DMS114 treated with DMSO at 0.1 percent for 48 hours (cell line): Measurements from ENCODE around the gene KRIT1.
A peak's percentile ranks its signal among the peaks of the same experiment; 100 is the strongest.
"Not testable (repeated sequence)": the region's sequence is repeated elsewhere in the genome, so short reads cannot be mapped to it uniquely, and the experiment has no call there.

Experiments
- DNase-seq: peaks from one replicate; lab custom pipeline; 2025; ENCODE audit not compliant: unreplicated experiment; lab: John Stamatoyannopoulos, UW

KRIT1 gene

GRCh38 chr7:92245487-92246359 lies at the start of gene KRIT1, which contains the start of gene ANKIB1:
Gene KRIT1, minus strand, starts transcription at chr7:92245914. Its CDS starts 3,779 bp downstream, at chr7:92242135.
Gene ANKIB1, plus strand, starts transcription at chr7:92245974. Its CDS starts 49,005 bp downstream, at chr7:92294979.
- DNase-seq, result peak; percentile 76

DNA sequence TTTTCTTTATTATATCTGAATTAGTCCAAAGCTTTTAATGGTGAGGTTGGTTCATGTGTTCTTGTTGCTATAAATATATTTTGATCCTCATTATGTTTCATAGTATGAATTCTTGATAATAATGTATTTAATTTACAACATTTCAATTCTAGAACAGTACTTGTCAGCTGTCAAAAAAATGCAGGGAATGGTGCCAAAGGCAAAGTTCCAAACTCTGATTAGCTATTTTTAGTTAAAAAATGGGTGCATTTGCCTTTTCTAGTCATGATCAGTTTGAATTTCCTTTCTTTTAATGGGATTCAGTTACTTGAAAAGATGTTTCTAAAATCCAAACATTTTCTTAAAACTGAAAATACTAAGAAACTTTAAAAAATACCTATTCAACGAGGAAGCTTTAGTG lies 49.7 kb upstream of the KRIT1 start:
- DNase-seq, result no peak

DNA sequence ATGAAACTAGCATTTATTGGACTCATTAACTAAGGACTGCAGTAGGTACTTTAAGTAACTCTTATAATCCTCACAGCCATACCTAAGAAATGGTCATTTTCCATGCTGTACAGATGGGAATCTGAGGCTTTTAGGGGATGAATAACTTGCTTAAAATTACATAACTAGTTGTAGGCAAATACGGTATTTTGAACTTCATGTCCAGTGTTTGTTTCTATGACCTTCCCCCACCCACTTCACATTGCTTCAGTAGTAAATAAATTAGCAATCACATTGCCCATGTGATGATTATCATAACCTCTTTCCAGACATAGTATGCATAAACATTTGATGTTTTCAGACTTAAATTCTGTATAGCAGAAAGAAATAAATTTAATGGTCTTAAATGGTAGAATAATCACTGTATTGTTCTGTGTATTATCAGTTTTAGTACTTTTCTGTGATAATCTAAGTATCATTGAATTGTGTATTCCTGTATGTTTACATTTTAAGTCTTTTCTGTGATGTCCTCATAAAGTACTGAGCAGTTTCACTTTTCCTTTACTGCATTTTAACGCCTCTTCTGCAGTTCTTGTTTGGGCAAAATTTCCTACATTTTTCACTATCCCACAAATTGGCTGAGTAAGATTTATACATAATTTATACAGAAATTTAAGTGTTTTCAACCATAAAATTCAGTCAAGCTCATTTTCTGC lies 48.3 kb upstream of the KRIT1 start:
- no peak for DNase-seq

GRCh38 chr7:92292981-92293380 lies 47.3 kb upstream of the KRIT1 start:
- DNase-seq, result no peak

GRCh38 chr7:92289321-92289720 lies 43.6 kb upstream of the KRIT1 start:
- no peak for DNase-seq

DNA sequence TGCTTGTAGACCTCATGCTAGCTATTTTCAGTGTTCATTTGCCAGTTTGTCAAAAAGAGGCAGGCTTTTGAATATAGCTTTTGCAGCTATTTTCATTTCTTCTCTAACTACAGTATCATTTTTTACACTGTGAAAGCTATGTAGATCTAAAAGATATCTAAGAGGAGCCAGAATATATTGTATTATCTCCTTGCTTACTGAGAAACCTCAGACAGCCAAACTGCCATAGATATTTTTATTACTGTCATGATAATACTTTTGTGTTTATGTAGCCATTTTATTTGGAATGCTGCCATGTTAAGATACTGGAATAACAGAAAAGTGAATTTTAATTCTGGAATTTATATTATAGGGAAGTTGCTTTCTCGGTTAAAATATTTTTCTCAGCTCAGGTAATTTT lies 37.2 kb upstream of the KRIT1 start:
- DNase-seq, result no peak

- no peak for DNase-seq
Measured at GRCh38 chr7:92282221-92282814, 36.6 kb upstream of the KRIT1 start.

GRCh38 chr7:92281031-92281430 lies 35.3 kb upstream of the KRIT1 start:
- no peak for DNase-seq

DNA sequence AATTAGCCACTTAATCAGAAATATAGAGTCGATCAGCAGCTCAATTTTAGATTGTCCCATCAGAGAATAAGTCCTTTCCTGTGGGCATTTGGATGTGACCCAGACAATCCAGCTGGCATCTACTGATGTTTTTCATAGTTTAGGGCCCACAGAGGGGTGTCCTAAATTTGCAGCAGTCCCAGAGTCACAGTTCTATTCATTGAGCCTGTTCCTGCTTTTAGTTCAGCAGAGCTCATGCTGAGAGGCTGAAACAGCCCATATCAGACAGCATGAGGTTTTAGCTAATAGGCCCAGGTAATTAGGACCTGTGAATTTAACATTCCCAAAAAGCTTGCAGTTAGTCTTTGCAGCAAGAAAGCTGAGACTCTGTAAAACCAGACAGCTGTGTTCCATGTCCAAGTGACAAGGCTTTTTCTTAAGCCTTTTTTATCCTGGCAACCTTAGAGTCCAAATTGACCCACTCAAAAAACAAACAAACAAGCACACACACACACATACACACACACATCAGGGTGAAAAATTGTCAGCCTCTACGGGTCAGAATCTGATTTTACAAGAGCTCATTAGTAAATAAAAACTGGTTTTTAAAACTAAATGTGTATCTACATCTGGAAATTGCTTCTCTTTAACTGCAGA lies 33.8 kb upstream of the KRIT1 start:
- DNase-seq, result no peak

DNA sequence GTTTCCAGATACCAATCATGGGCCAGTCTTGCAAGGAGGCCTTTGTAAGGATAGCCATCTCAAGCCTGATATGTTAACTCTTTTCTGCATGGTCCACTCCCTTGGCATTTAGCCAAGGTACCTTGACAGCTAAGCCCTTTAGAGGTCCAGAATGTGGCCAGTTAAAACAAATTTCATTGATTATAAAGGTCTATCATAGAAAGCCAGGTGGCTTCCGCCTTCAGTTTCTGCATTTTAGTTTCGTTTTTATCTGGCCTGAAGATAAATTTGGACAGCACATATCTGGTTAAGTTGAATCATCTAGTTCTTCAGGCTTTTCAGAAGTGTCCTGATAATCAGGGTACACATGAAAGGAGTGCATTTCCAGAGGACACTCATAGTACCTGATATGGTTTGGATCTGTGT lies 30.7 kb upstream of the KRIT1 start:
- no peak for DNase-seq

GRCh38 chr7:92275327-92275726 lies 29.6 kb upstream of the KRIT1 start:
- DNase-seq, result no peak

DNA sequence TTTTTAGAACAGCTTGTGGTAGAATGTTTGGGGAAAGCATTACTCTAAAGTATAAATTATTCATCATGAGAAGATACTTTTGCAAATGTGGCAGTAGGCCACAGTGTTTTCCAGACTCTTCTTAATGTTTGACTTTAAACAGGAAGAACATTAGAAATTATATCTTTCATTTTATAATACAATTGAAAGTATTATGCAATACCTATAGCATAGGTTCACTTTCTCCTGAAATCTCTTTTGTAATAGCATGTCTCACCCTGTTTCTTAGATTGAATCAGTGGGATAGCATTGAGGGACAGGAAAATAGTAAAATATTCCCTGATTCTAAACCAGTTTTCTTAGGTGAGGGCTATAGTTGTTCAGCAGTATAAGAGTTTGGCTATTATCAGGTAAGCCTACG lies 23.2 kb upstream of the KRIT1 start:
- DNase-seq, result no peak

DNA sequence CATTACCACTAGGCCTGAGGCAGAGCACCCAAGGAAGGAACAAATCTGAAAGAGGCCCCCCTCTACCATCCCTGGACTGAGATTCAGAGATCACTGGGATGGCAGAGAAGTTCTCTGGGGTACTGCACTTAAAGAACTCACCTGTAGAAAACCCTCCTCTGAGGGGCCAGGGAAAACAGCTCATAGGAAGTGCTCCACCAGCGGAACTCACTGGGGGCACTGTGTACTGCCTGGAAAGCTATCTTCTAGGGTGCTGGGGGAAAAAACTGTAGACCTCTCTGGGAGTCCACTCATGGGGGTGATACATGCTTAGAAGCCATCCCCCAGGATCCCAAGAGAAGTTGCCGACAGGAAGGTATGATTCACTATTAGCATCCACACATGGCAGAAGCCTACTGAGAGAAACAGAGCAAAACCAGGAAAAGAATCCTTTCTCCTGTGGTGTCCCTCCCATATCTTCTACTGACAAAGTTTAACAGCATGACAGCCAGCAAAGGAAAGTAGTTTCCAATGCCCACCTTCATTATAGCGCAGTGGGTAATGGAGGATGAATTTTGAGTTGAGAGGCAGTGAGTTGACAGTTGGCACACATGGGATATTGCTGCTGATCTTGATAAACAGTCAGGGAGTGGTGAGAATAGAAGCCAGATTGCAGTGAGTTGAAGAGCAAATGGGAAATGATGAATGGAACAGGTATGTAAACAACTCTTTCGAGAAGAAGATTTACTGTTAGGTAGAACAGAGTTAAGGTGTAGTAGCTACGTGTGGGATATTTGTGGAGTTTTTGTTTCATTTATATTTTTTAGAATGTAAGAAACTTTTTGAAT lies 20.9 kb upstream of the KRIT1 start:
- no peak for DNase-seq

GRCh38 chr7:92260248-92260781 lies 14.6 kb upstream of the KRIT1 start:
- DNase-seq, result no peak

GRCh38 chr7:92259610-92260247 lies 14.0 kb upstream of the KRIT1 start:
- DNase-seq, result no peak

GRCh38 chr7:92259062-92259461 lies 13.3 kb upstream of the KRIT1 start:
- DNase-seq, result no peak

DNA sequence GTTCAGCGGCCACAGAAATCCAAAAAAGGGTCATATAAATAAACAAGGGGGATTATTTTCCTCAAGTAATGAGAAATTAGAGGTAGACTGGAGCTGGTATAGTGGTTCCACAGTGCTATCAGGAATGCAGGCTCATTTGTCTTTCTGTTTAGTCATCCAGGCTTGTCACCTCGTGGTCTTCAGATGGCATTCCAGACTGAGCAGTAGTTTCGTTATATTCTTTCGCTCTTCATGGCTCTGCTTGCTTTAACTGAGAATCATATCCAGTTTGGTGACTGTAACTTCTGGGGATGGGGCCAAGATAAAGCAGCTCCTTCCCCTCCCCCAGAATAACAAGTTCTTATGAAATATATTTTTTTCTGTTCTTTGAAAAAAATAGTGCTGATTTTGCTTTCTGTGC lies 9.6 kb upstream of the KRIT1 start:
- no peak for DNase-seq

DNA sequence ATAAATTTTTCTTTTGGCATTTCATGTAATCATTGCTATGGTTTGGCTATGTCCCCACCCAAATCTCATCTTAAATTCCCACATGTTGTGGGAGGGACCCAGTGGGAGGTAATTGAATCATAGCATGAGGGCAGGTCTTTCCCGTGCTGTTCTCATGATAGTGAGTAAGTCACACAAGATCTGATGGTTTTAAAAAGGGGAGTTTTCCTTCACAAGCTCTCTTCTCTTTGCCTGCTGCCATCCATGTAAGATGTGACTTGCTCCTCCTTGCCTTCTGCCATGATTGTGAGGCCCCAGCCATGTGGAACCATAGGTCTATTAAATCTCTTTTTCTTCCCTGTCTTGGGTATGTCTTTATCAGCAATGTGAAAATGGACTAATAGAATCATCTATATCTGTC lies 9.1 kb upstream of the KRIT1 start:
- DNase-seq, result not testable (repeated sequence)

DNA sequence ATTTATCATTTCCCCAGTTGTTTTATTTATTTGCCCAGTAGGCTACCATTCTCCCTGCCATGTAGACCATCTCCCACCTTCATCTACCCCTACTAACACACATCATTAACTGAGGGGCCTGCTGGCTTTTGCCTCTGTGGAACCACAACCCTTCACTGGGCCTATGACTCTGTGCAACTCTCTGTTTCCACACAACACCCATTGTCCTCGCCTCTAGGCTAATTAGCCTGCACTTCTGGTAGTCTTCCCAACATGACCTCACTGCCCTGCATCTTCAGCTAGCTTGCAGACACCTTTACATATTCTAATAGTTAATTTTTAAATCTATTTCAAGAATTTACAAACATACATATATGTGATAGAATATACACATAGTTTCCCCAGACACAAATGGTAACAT lies 7.5 kb upstream of the KRIT1 start:
- DNase-seq, result no peak

- DNase-seq, result no peak
Measured at GRCh38 chr7:92251181-92251580, 5.5 kb upstream of the KRIT1 start.
